Right lung (tissue), 5 donors: ENCODE measurements around the gene CSF2RB. TPM values are rescaled to one million over a fixed set of nuclear protein-coding genes. Genes with fewer than 3 reads are reported as not detected.

Source experiments
- DNase-seq, 2 donors: peaks; one replicate each; pipeline ENCODE4 v3.0.0-alpha.2; 2013
- polyA plus RNA-seq, 5 donors: library from polyadenylated mRNA; unstranded; fragments of 120-200 nt; gene quantifications; one replicate each; pipeline versions ENCODE4 v1.2.1 to v1.2.3, GENCODE V29; 2013; ENCODE audit warnings: inconsistent platforms in 1 of 5, low replicate concordance in 1 of 5; ENCODE audit not compliant: insufficient read length in 5 of 5, insufficient read depth in 1 of 5

The CSF2RB gene
- polyA plus RNA-seq, 5 donors = 2.7 to 4.1 (median 3.6) TPM

DNA sequence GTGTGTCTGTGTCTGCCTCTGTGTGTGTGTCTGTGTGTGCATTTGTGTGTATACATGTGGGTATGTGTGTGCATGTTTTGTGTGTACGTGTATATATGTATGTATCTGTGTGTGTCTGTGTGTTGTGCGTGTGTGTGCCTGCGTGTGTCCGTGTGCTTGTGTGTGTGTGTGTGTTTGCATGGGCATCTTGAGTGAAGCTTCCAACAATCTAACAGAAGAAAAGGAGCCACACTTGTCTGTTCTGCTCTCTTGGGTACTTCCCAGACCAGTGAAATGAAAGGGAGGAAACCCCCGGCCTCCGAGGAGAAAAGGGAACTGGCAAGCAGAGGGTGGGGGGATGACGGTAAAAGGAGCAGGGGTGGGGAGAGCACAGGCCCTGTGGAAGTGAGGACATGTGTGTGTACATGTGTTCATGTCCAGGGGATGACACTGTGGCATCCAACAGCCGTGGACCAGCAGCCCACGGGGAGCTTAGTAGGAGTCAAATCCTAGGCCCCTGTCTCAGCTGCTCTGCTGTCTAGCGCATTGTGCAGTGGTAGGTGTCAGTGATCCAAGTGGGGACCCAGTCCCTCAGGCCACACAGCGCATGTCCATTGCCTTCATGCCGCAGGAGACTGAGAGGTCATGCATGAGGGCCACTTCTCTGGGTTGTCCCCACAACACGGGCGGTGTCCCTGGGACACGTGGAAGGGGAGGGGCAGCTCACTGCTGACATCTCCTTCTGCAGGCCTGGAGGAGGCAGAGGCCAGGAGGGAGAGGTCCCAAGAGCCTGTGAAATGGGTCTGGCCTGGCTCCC lies 8.1 kb downstream of the CSF2RB start:
- DNase-seq = no peak

DNA sequence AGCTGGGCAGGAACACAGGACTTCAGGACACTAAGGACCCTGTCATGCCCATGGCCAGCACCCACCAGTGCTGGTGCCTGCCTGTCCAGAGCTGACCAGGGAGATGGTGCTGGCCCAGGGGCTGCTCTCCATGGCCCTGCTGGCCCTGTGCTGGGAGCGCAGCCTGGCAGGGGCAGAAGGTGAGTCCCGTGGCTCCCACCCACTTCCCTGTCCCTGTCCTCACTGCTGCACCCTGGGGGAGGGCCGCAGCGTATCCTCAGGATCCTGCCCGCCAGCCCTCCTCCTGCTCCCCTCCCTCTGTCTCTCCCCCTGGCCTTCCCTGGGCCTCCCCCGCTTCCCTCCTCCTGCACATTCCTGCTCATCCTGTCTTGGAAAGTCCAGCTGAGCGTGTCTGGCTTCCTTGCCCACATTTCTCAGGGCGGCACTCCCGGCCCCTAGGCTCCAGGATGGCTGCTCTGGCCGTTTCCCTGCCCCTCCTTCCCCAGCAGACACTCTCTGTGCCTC lies 8.7 kb downstream of the CSF2RB start:
- DNase-seq = no peak

DNA sequence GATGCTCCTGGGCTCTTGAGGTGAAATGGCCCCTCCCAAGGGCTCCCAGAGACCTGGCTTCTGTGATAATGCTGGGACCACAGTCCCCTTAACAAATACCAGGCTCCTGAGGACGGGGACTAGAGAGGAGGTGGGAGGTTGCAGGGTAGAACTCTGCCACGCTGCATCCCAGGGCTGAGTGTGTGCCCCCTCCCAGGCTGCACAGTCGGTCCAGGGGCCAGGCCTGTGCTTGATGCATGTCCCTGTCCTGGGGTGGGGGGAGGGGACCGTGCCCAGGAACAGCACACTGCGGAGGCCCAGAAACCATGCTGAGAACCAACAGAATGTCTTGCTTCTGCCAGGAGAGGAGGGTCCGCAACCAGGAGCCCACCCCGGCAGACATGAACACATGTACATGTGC lies 9.3 kb downstream of the CSF2RB start:
- DNase-seq = no peak

DNA sequence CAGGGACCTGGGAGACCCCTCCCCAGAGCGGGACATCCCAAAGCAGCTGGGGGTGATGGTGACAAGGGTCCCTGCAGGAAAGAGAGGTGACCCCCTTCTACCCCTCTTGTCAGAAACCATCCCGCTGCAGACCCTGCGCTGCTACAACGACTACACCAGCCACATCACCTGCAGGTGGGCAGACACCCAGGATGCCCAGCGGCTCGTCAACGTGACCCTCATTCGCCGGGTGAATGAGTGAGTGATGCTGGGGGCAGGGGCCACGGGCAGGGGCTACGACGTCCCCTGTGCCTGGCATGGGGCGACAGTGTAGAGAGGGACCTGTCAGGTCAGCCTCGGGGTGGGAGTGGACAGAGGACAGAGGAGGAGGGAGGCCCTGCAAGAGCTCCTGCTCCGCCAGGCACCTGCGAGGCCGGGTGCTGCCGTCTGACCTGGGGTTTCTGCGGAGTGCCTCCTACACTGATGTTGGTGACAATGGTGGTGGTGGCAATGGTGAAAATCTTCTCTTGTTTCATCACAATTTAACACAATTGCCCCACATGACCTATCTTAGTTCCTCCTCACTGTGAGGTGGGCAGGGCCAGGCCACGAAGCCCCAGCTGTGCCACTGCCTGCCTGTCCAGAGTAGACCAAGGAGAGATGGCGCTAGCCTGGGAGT lies 9.8 kb downstream of the CSF2RB start:
- DNase-seq = no peak

DNA sequence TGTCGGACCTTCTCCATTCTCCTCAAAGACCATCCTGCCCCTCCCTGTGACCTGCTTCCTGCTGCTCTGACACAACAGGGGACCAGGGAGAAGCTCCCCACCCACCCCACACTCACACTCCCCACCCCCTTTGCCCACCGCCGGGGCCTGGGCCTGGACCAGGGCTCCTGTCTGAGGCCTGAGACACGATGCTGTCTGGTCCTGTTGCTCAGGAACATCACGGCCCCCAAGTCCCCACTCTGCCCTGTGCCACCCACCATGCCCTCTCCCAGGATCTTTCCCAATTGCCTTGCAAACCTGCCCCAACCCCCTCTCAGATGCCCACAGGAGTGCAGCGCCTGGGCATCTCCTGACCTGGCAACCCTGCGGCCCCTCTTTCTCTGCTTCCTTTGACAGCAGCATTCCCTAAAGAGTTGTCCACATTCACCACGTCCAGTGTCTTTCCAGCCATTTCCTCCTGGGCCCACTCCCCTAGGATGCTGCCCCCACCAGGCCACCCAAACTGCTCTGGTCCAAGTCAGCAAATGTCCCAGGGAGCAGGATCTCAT lies 10.8 kb downstream of the CSF2RB start:
- DNase-seq = no peak

DNA sequence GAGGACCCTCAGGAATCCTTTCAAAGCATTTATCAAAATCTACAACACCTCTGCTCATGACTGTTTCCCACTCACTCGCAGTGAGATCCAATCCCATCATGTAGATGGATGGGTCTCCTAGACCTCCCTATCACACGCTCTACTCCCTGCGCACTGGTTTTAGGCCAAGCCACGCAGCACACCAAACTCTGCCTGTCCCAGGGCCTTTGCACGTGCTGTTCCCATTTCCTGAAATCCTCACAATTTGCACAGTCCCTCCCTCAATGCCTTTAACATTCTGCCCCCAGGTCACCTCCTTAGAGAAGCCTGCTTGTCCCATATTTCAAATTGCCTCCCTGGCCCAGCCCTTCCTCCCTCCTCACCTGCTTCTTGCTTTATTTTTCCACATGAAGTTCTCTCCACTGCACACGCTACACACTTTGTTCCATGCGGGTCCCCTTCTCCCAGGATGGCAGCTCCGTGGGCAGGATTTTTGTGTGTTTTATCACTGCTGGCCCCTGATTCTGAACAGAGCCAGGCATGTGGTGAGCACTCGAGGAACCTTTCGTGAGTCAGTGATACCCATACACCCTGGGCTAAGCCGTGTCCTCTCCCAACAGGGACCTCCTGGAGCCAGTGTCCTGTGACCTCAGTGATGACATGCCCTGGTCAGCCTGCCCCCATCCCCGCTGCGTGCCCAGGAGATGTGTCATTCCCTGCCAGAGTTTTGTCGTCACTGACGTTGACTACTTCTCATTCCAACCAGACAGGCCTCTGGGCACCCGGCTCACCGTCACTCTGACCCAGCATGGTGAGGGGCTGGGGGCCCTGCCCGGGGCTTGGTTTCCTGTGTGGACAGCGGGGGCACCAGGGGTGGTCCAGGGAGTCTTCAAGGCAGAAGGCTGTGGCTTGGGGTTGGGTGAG lies 12.2 kb downstream of the CSF2RB start:
- DNase-seq = no peak

DNA sequence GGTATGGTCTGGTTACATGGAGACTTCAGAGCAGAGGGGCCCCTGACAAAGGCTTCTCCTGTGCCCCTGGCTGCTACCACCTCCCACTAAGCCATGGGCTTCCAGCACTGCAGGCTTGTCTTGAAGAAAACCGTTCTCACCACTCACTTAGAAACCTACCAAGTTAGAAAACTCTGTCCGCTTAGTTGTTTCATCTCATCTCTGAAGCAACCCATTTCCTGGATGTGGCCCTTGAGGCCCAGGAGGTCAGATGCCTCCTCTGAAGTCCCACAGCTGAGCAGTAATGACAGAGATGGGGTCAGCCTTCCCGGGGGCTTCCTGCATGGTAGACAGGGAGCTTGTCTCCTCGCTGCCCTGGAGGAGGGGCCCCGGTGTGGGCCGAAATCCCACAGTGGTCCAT lies 12.9 kb downstream of the CSF2RB start:
- no peak for DNase-seq

DNA sequence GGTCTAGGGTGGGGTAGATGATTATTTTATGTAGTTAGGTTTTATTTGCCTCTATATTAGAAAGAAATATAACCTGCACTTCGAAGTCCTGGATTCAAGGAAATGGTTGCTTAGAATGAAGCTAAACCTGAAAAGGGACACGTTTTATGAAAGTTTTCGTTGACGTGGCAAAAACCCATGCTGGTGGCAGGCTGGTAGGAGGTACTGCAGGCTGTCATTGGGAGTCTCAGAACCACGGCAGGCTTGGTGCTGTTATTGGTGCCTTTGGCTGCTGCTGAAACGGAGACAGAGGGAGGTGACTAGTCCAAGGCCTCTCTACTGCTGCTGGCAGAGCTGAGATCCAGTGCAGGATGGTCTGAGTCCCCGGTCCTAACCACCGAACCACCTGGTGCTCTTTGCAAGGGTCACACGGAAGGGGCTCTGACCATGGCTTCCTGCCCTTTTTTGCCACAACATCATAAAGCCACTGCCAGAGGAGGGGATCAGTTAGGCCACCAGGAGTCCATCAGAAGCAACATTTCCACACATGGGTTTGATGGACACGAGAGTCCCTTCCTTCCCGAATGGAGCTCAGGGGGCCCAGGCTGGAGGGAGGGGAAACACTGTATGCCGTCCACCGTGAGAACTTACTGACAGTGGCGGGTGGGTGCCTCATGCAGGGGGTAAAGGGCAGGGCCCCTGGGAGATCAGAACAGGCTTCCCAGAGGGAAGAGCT lies 13.4 kb downstream of the CSF2RB start:
- DNase-seq = no peak

DNA sequence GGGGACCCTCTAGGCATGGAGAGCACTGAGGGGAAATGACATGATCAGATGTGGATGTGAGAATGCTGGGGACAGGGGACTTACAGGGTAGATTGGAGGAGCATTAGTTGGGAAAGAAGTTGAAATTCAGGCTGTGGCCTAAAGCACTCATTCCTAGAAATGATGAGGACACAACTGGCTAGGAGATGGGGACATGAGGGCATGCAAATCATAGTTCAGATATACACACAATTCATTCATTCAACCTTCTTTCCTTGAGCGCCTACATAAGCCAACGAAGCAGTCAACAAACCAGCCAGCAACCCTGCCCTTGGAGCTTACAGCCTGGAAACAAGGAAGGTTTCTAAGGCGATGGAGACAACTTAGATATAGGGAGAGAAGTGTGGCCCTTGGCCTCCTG lies 14.2 kb downstream of the CSF2RB start:
- no peak for DNase-seq

DNA sequence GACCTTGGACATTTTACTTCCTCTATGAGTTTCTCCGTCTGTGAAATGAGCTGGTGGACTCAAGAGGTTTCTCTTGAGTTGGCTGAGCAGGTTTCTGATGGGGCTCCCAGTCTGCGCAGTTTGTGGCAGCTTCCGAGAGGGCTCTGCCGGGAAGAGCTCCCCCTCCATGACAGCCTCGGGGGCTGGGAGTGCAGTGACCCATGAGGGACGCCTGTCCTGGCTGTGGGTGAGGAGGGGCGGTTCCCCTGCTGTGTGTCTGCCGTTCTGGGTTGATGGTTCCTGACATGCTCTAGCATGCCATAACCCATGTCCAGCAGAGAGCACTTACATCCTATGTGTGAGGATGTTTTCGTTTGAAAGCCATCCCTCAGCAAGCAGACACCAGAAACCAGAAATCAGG lies 14.8 kb downstream of the CSF2RB start:
- no peak for DNase-seq

DNA sequence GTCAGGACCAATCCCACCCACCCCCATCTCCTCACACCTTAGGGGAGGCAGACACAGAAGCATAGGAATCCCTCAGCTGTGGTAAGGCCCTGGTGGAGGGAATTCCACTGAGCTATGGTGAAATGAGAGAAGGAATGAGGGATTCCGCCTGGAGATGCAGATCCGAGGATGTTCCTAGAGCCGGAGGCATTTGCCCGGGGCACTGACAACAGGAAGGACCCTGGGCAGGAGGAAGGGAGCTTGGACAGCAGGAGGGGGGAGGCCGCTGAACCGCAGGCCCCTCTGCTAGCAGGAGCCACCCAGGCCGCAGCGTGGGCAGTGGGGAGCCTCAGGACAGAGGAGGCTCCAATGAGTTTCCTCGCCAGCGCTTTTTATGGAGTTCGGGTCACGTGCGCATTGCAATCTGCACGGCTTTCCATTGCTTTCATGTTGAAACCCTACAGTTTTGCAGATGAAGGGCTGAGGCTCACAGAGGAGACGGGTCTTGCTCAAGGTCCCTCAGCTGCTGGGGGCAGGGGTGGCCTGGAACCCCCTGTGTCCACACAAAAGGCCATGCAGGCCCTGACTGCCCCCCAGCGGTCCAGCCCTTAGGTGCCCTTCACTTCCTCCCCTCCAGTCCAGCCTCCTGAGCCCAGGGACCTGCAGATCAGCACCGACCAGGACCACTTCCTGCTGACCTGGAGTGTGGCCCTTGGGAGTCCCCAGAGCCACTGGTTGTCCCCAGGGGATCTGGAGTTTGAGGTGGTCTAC lies 15.5 kb downstream of the CSF2RB start:
- no peak for DNase-seq

DNA sequence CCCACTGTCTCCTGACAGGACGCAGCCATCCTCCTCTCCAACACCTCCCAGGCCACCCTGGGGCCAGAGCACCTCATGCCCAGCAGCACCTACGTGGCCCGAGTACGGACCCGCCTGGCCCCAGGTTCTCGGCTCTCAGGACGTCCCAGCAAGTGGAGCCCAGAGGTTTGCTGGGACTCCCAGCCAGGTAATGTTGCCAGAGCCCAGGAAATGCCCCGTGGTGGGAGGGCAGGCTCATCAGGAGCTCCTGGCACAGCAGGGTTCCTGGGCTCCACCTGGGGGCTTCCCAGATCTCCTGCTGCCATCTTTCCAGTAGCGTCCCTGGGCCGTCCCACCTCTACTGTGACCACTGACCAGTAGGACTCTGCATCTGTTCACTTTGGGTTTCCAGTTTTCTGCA lies 16.2 kb downstream of the CSF2RB start:
- no peak for DNase-seq

DNA sequence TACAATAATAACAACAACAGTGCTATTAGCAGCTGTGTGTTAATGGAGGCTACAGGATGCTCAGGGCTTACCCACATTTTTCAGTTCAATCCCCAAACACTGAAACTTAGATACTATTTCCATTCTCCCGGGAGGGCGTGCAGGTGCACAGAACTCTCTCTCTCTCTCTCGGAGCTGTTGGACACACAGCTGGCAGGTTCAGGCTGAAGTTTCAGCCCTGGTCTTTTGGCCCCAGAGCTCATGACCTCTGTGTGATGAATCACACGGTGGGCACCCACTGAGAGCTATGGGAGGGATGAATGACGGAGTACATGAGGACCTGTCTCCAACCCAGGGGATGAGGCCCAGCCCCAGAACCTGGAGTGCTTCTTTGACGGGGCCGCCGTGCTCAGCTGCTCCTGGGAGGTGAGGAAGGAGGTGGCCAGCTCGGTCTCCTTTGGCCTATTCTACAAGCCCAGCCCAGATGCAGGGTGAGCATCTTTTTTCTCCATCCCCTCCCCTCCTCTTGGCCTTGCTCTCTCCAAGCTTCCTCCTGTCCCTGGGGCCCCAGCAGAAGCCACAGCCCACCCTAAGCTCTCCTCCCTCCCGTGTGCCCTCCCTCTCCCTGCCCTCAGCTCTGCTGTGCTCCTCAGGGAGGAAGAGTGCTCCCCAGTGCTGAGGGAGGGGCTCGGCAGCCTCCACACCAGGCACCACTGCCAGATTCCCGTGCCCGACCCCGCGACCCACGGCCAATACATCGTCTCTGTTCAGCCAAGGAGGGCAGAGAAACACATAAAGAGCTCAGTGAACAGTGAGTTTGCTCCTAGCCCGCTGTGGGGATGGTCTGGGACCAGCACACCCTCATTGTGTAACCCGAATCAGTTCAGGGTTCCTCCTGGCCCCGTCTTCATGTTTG lies 16.9 kb downstream of the CSF2RB start:
- DNase-seq = no peak

DNA sequence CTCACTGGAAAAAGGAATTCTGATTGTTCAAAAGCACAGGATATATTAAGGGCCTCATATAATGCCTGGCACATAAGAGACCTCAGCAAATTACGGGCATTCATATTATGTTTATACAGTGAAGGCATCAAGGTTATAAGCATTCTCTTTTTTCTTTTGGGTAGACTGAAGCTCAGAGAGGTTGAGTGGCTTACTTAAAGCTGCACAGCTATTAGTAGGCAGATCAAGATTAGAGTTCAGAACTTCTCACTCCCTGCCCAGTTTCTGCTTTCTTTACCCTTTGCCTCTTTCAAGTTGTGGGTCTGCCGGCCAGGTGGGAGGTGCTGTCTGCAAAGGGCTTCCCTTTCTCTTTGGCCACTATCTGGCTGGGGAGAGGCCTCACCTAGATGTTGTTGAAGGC lies 18.0 kb downstream of the CSF2RB start:
- DNase-seq = no peak

DNA sequence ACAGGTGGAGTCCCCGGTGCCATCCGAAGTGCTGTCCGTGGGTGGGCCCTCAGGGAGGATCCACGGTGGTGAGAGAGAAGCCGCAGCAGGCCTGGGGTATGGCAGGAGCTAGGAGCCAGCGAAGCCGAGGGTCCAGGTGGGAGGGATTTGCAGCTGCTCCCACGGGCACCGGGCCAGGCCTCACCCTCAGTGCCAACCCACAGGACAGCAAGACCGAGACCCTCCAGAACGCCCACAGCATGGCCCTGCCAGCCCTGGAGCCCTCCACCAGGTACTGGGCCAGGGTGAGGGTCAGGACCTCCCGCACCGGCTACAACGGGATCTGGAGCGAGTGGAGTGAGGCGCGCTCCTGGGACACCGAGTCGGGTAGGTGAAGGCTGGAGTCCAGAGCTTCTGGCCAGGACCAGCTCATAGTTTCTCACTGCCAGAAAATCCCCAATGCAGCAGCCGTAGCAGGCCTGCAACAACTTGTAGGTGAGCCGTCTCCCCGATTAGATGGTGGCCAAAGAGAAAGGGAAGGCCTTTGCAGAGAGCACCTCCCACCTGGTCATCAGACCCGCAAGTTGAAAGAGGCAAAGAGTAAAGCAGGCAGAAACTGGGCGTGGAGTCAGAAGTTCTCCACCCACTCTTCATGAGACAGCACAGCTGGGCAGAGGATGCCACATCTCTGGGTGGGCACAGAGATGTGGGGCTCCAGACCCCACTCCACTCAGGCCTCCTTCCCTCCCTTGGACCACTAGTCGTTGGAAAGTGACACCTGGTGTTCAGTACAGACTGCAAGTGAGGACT lies 20.4 kb downstream of the CSF2RB start:
- no peak for DNase-seq

DNA sequence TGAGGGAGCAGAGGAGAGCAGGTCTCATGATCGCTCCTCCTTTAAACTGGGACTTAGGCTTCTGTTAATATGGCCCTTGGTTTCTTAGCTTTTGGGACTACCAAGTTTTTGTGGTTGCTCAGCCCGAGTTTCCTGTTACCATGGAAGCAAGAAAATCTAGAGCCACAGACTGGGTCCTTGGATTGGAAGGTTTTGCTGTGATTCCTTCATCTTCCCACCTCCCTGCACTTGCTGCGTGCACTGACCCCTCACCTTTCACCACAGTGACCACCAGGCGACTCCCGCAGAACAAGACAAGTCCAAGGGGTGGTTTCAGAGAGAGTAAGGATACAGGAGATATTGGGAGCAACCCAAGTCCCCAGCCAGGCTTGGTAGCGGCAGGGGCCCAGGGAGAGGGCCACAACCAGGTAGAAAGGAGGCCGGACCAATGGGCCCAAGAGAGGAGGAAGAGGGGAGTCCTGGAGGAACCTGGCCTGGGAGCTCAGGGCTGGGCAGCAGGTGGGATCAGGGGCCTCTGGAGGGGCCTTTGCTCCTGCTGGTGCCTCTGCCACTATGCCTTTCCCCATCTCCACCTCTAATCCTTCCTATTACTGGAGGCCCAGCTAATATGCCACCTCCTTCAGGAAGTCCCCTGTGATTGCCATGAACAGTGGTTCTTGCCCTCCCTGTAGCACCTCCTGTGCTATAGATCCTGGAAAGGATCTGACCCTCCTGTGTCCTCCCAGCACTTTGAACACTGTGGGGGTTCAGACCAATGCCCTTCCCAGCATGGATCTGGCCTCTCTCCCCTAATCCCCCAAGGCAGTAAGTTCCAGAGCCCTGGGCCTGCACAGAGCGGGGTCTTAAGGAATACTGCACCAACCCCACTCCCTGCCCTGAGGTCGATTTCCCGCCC lies 21.2 kb downstream of the CSF2RB start:
- no peak for DNase-seq

DNA sequence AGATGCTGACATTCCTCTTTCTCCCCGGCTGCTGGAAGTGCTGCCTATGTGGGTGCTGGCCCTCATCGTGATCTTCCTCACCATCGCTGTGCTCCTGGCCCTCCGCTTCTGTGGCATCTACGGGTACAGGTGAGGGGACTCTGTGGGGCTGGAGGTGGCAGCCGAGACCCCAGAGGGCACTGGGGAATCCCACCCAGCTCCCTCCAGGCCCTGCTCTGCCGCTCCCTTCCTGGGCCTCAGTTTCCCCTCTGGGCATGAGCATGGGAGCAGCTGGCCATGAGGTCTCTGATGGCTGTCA lies 21.8 kb downstream of the CSF2RB start:
- DNase-seq = no peak

DNA sequence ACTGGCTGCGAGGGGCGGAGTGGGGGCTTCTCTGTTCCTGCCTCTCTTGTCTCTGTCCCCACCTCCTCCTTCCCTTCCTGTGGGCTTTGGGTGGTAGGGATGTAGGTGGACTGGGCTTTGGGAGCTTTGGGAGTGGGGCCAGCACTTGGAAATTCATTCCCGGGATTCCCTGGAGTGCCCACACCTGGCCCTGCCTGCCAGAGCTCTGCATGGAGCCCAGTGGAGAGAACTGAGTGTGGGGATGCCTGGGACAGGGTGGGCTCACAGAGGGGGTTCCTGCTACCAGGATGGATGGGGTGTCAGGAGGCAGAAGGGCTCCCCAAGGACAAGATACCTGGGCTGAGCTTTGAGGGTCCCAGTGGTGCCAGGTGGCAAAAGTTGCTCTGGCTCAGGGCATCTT lies 22.3 kb downstream of the CSF2RB start:
- DNase-seq = no peak
